CD4-positive, alpha-beta T cell treated with Interleukin-4 for 4 hours (primary cell): ENCODE results near the gene RBM25.
"Not testable (repeated sequence)": the region's sequence is repeated elsewhere in the genome, so short reads cannot be mapped to it uniquely, and the experiment has no call there.

Experiments
- DNase-seq: peaks from one replicate; pipeline ENCODE4 v3.0.0-alpha.2; 2020

RBM25 gene

GRCh38 chr14:73058224-73058921 is at the start of gene RBM25:
TSS of gene RBM25 (plus strand) at chr14:73058534. CDS start at chr14:73071642, 13,108 bp downstream.
- DNase-seq = peak; percentile 99

- DNase-seq = not testable (repeated sequence)
Observed at GRCh38 chr14:73011189-73011588, 47.1 kb upstream of the RBM25 start.

- peak; percentile 5 for DNase-seq
Observed at GRCh38 chr14:73014105-73014504, 44.2 kb upstream of the RBM25 start.

- not testable (repeated sequence) for DNase-seq
Observed at GRCh38 chr14:73015552-73015951, 42.8 kb upstream of the RBM25 start.

GRCh38 chr14:73016011-73016410 is 42.3 kb upstream of the RBM25 start:
- DNase-seq = not testable (repeated sequence)

- no peak for DNase-seq
Observed at GRCh38 chr14:73022051-73022450, 36.3 kb upstream of the RBM25 start.

- DNase-seq = no peak
Observed at GRCh38 chr14:73025544-73025943, 32.8 kb upstream of the RBM25 start.

- DNase-seq = no peak
Observed at GRCh38 chr14:73026243-73026844, 32.0 kb upstream of the RBM25 start.

- peak; percentile 92 for DNase-seq
Observed at GRCh38 chr14:73026845-73027542, 31.3 kb upstream of the RBM25 start, which contains the start of gene ZFYVE1. TSS of gene ZFYVE1 (minus strand) at chr14:73027106. CDS start at chr14:73024508, 2,598 bp downstream.

- no peak for DNase-seq
Observed at GRCh38 chr14:73027546-73027945, 30.8 kb upstream of the RBM25 start.

GRCh38 chr14:73027984-73028383 is 30.4 kb upstream of the RBM25 start:
- no peak for DNase-seq

GRCh38 chr14:73036706-73037450 is 21.5 kb upstream of the RBM25 start:
- not testable (repeated sequence) for DNase-seq

GRCh38 chr14:73047808-73048207 is 10.5 kb upstream of the RBM25 start:
- DNase-seq = no peak

- no peak for DNase-seq
Observed at GRCh38 chr14:73049428-73049827, 8.9 kb upstream of the RBM25 start.

GRCh38 chr14:73055251-73055650 is 3.1 kb upstream of the RBM25 start:
- DNase-seq = no peak

GRCh38 chr14:73057944-73058223 is 450 bp upstream of the RBM25 start:
- DNase-seq = no peak

GRCh38 chr14:73058922-73059673 is 764 bp downstream of the RBM25 start:
- peak; percentile 4 for DNase-seq

- no peak for DNase-seq
Observed at GRCh38 chr14:73069585-73069984, 11.3 kb downstream of the RBM25 start.

GRCh38 chr14:73091044-73091443 is 32.7 kb downstream of the RBM25 start:
- no peak for DNase-seq

- no peak for DNase-seq
Observed at GRCh38 chr14:73097421-73097820, 39.1 kb downstream of the RBM25 start.

- DNase-seq = no peak
Observed at GRCh38 chr14:73100334-73100733, 42.0 kb downstream of the RBM25 start.

GRCh38 chr14:73102806-73103497 is 44.6 kb downstream of the RBM25 start:
- DNase-seq = no peak
